SK-N-SH (cell line): Measurements from ENCODE around the gene SLC2A14. TPM values are rescaled to one million over a fixed set of nuclear protein-coding genes. Genes with fewer than 3 reads are reported as not detected.
"Not testable (repeated sequence)": the region's sequence is repeated elsewhere in the genome, so short reads cannot be mapped to it uniquely, and the experiment has no call there.

Source experiments
- CTCF ChIA-PET: fragments of 300-600, 350-600 bp; formaldehyde crosslinking; extraction: SDS; loops from one replicate; lab custom pipeline; 2021; lab: Yijun Ruan, JAX
- POLR2A ChIA-PET: fragments of 350-600 bp; sonication (Branson Sonifier 250); formaldehyde crosslinking; extraction: SDS; loops from one replicate; lab custom pipeline; 2020; ENCODE audit warnings: antibody characterized with exemption, inconsistent platforms; lab: Yijun Ruan, JAX
- DNase-seq: peaks from one replicate; pipeline ENCODE4 v3.0.0; 2012
- H2AFZ ChIP-seq: fragments of 200-600 bp; sonication (generic); 2 replicates; pipeline ENCODE4 v1.8.1; 2016; ENCODE audit warnings: antibody characterized with exemption, mild to moderate bottlenecking, low read depth
- H3F3A ChIP-seq: fragments of 200-600 bp; sonication (generic); replicated peaks from 2 replicates; pipeline ENCODE3; 2016; ENCODE audit warnings: antibody characterized with exemption, mild to moderate bottlenecking; ENCODE audit not compliant: insufficient read depth
- H3K27ac ChIP-seq, 2 experiments: fragments of 200-500 bp in 1 of 2; fragments of 200-600 bp in 1 of 2; sonication (Bioruptor generic) in 1 of 2; sonication (generic), shearing (Covaris generic) in 1 of 2; 2 replicates each; pipeline versions ENCODE4 v1.5.1 to v1.6.1; 2014 to 2016; ENCODE audit warnings: low read depth in 2 of 2, inconsistent platforms in 1 of 2, low read length in 1 of 2, mild to moderate bottlenecking in 1 of 2, mixed read lengths in 1 of 2
- H3K27me3 ChIP-seq: fragments of 200-600 bp; sonication (generic), shearing (Covaris generic); 2 replicates; pipeline ENCODE4 v1.6.1; 2016; ENCODE audit warnings: mixed run types; ENCODE audit not compliant: insufficient read depth
- H3K36me3 ChIP-seq, 2 experiments: fragments of 200-500 bp in 1 of 2; fragments of 200-600 bp in 1 of 2; sonication (Bioruptor generic) in 1 of 2; sonication (generic) in 1 of 2; replicated peaks in 1 of 2; 2 replicates each; pipeline versions ENCODE3 to v1.5.1; 2014 to 2016; ENCODE audit warnings: low read length in 1 of 2, mild to moderate bottlenecking in 1 of 2; ENCODE audit not compliant: insufficient read depth in 2 of 2, control insufficient read depth in 1 of 2
- H3K4me1 ChIP-seq, 2 experiments: fragments of 200-500 bp in 1 of 2; fragments of 200-600 bp in 1 of 2; sonication (Bioruptor generic) in 1 of 2; sonication (generic), shearing (Covaris generic) in 1 of 2; 2 replicates each; pipeline versions ENCODE4 v1.5.1 to v1.6.1; 2014 to 2016; ENCODE audit warnings: low read depth in 1 of 2, low read length in 1 of 2, mixed run types in 1 of 2; ENCODE audit not compliant: insufficient read depth in 2 of 2, control insufficient read depth in 1 of 2
- H3K4me2 ChIP-seq: fragments of 200-600 bp; sonication (generic), shearing (Covaris generic); 2 replicates; pipeline ENCODE4 v1.6.1; 2017; ENCODE audit warnings: mixed run types
- H3K4me3 ChIP-seq, 2 experiments: fragments of 200-500 bp in 1 of 2; fragments of 200-600 bp in 1 of 2; sonication (Bioruptor generic) in 1 of 2; sonication (generic), shearing (Covaris generic) in 1 of 2; 2 replicates each; pipeline versions ENCODE4 v1.5.1 to v1.8.1; 2014 to 2016; ENCODE audit warnings: low read depth in 2 of 2, inconsistent platforms in 1 of 2, low read length in 1 of 2, mild to moderate bottlenecking in 1 of 2, mixed read lengths in 1 of 2, moderate library complexity in 1 of 2
- H3K79me2 ChIP-seq: fragments of 200-600 bp; sonication (generic); 2 replicates; pipeline ENCODE4 v1.8.1; 2017; ENCODE audit warnings: mild to moderate bottlenecking; ENCODE audit not compliant: insufficient read depth
- H3K9ac ChIP-seq: fragments of 200-600 bp; sonication (generic); 2 replicates; pipeline ENCODE4 v1.6.1; 2017; ENCODE audit warnings: mixed run types
- H3K9me2 ChIP-seq: fragments of 200-600 bp; sonication (generic); 2 replicates; pipeline ENCODE4 v1.6.1; 2017; ENCODE audit warnings: mixed run types
- H3K9me3 ChIP-seq: fragments of 200-600 bp; sonication (generic); 2 replicates; pipeline ENCODE4 v1.6.1; 2017; ENCODE audit warnings: mixed run types, mild to moderate bottlenecking, moderate library complexity
- H4K20me1 ChIP-seq: fragments of 200-600 bp; sonication (generic); 2 replicates; pipeline ENCODE4 v1.6.1; 2017; ENCODE audit warnings: mild to moderate bottlenecking, mixed run types; ENCODE audit not compliant: insufficient read depth
- MEF2A ChIP-seq: IDR thresholded peaks from 2 replicates; pipeline ENCODE4 v1.4.0; 2012; ENCODE audit warnings: low read depth, borderline replicate concordance
- RFX5 ChIP-seq: IDR thresholded peaks from 2 replicates; pipeline ENCODE4 v1.6.1; 2012; ENCODE audit warnings: mild to moderate bottlenecking, improper control_type of control experiment, low read length
- TCF12 ChIP-seq: IDR thresholded peaks from 2 replicates; pipeline ENCODE4 v1.4.0; 2012
- TEAD4 ChIP-seq: IDR thresholded peaks from 2 replicates; pipeline ENCODE4 v1.4.0; 2012; ENCODE audit warnings: mild to moderate bottlenecking, borderline replicate concordance; ENCODE audit not compliant: insufficient read depth
- WGBS: methylation state at CpG from one replicate; pipeline ENCODE4 v1.1.6; 2017; ENCODE audit warnings: low lambda C conversion rate; 5-methylcytosine and 5-hydroxymethylcytosine counted together
- polyA plus RNA-seq, 3 experiments: library from polyadenylated mRNA; depleted of rRNA; stranded (reverse); fragments of >200 nt; gene quantifications; 2 replicates each; pipeline ENCODE4 v1.2.3, GENCODE V29; 2012

The SLC2A14 gene
- polyA plus RNA-seq, 1 of the 3 experiments (the other 2 are of a cell fraction): 0.39 TPM

DNA sequence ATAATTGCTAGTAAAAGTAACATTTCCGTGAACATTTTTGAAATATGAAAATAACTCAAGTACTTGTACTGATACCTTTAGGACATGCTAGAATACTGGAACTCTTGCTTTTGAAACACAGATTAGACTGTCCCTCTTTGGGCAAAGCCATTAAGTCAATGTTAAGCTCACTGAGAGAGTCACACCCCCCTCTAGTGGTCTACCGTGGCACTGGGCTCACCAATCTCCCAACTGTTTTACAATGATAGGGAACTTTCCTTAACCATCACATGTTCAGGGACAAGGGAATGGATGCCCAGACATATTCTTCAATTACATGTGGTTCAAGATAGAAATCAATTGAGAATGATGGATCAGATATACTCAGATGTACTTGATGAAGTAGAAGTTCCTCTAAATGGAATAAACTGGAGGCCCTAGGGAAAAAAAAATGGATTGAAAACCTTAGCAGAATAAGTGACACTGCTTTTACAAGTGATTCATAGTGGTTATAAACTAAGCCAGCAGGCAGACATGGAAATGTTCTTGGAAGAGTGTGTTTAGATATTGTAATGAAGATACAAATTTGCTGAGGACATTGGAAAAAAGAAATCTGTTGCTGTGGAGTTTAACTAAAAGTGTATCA is 65.7 kb downstream of the SLC2A14 start (continued):
- TF ChIP-seq TEAD4 (no peak), MEF2A (no peak)

DNA sequence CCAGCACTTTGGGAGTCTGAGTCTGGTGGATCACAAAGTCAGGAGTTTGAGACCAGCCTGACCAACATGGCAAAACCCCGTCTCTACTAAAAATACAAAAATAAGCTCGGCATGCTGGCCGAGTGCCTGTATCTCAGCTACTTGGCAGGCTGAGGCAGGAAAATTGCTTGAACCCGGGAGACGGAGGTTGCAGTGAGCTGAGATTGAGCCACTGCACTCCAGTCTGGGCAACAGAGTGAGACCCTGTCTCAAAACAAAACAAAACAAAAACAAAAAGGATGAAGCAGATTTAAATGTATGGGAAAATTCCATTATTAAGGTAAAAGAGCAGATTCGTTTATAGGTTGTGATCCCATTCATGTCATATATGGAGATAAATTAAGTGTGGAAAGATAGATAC is 66.4 kb downstream of the SLC2A14 start:
- H3K4me1 ChIP-seq, H3K9me3 ChIP-seq, H3K36me3 ChIP-seq, H3K4me3 ChIP-seq, H3K4me2 ChIP-seq, H2AFZ ChIP-seq, H3K27ac ChIP-seq, H4K20me1 ChIP-seq, H3K79me2 ChIP-seq, H3K9me2 ChIP-seq, H3F3A ChIP-seq, POLR2A ChIA-PET, DNase-seq, H3K9ac ChIP-seq: not testable (repeated sequence)
- 22% methylated on average over 6 of the region's 6 CpGs for WGBS
- peaks cover 61% of the 10 kb centered on the region for H3K27me3 ChIP-seq
- CTCF ChIA-PET: interaction anchor here (0.5 to 1.4 kb wide), 9 partner anchors 8 to 853 kb away, joined by 3 to 7 read pairs (median 3); no protein-coding TSS in a partner anchor

DNA sequence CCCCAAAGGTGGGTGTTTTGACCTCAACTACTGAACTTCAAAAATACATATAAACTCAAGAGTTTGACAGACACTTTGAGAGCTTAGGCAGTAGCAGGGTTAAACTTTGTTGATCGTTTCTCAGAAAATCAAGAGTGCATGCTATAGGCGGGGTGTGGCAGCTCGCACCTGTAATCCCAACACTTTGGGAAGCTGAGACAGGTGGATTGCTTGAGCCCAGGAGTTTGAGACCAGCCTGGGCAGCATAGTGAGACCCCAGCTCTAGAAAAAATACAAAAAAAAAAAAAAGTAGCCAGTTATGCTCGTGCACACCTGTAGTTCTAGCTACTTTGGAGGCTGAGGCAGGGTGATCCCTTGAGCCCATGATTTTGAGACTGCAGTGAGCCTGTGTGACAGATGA is 71.3 kb downstream of the SLC2A14 start:
- Histone ChIP-seq H3K9me2 (no peaks in the 10 kb centered on the region), H3K4me3 (no peak overlapping the region), H3K79me2 (no peaks in the 10 kb centered on the region), H3K4me1 (no peaks in the 10 kb centered on the region), H3K9ac (no peak overlapping the region), H3K4me2 (no peak overlapping the region), H4K20me1 (no peaks in the 10 kb centered on the region), H3K27ac (no peak overlapping the region), H3F3A (no peaks in the 10 kb centered on the region), H2AFZ (no peak overlapping the region), H3K27me3 (peaks cover 40% of the 10 kb centered on the region), H3K36me3 (no peaks in the 10 kb centered on the region), H3K9me3 (no peaks in the 10 kb centered on the region)
- CTCF ChIA-PET: no interaction called here
- TF ChIP-seq TCF12 (no peak), RFX5 (no peak), TEAD4 (no peak)
- POLR2A ChIA-PET: no interaction called here
- 5% methylated on average over 4 of the region's 4 CpGs for WGBS
- DNase-seq: no peak

DNA sequence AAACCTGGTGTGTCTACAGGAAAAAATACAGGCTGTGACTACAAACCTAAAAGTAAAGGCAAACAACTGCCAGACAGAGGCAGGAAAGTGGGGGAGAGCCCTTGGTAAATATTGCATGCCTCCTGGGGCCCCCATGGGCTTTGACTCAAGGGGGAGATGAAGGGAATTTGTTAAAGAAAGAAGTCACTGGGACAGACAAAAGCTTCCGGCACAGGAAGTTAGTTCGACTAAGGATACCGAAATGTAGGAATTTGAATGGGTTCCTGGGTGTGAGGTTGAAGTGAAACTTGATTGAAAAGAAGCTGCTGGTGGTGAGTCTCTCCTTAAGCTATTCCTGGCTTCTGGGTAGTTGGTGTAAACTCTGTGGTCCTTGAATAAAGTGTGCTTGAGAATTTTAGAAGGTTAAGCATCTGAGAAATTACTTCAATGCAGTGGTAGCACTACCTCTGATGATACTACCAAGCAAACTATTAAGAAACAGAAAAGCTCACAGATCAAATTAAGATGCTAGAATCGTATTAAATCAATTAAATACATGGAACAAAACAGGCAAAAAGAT is 73.9 kb downstream of the SLC2A14 start:
- POLR2A ChIA-PET: not testable (repeated sequence)

More for the DNA sequence above, 73.9 kb downstream of the SLC2A14 start:
- H3K9me3 ChIP-seq, H3K4me2 ChIP-seq, H3K4me1 ChIP-seq, DNase-seq, H3K9ac ChIP-seq, H3K79me2 ChIP-seq, H3K36me3 ChIP-seq, H3K9me2 ChIP-seq, H3K4me3 ChIP-seq, H2AFZ ChIP-seq, H4K20me1 ChIP-seq, H3K27ac ChIP-seq, H3F3A ChIP-seq: not testable (repeated sequence)
- peaks cover 18% of the 10 kb centered on the region; the same call in 1 of the 2 replicates for H3K27me3 ChIP-seq
- 0% methylated on average over 1 of the region's 4 CpGs for WGBS
- CTCF ChIA-PET: interaction anchor here (0.8 to 1.7 kb wide), 2 partner anchors 8 kb away, joined by 3 to 7 read pairs; no protein-coding TSS in a partner anchor
